ENCODE data around the gene IVL. TPM values are rescaled to one million over a fixed set of nuclear protein-coding genes. Genes with fewer than 3 reads are reported as not detected.

Gene IVL
- total and polyA plus RNA-seq, 2 experiments from 2014 or later, result not detected

DNA sequence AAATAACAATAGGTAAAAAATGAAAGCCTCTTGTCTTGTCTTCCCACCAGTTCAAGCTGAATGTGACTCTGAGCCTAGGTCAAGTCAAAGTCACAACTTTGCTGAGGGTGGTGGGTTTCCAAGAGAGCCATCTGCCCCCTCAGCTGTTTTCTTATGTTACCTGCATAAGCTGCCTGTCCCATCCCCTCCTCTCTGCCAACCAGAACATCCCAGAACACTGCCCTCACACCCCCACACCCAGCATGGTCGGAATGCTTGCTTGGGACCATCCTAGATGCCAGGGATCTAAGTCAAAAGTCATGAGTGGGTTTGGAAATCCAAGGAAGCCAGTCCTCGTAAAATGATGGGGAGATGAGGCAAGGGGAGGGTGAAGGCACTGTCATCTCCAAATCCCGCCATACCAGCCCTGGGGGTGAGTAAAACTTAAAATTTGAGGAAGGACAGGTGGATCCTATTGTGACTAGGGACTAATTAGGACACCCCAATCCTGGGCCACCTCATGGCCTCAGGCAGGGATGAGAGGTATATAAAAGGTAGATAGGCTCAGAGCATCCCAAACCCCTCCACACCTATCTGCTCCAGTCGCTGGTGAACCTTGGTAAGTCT, 38.4 kb downstream of the IVL start, which contains the start of gene SPRR5:
SPRR5 (plus strand) TSS at position 556 of the 606 bp plus-strand sequence. CDS start 1,349 bp downstream, outside the sequence.
- no peak within 1 kb of the TSS for H3K27ac ChIP-seq
- H3K36me3 ChIP-seq (replicated peaks; ENCODE audit: insufficient read depth, low read depth), result no peaks in the 10 kb centered on the region
- no peaks in the 10 kb centered on the region for H3K79me2 ChIP-seq
- no peak for DNase-seq (ENCODE audit: low spot score)
- H2AFZ ChIP-seq, result no peak within 1 kb of the TSS
- H3K4me1 ChIP-seq (ENCODE audit: insufficient read depth), result no peaks in the 10 kb centered on the region
- no peaks in the 10 kb centered on the region for H4K20me1 ChIP-seq (ENCODE audit: insufficient read depth, poor library complexity, severe bottlenecking)
- H3K4me3 ChIP-seq, result no peak within 1 kb of the TSS
- H3K9me2 ChIP-seq (replicated peaks; ENCODE audit: insufficient read depth), result no peaks in the 10 kb centered on the region
- TF ChIP-seq, protein P1, sequence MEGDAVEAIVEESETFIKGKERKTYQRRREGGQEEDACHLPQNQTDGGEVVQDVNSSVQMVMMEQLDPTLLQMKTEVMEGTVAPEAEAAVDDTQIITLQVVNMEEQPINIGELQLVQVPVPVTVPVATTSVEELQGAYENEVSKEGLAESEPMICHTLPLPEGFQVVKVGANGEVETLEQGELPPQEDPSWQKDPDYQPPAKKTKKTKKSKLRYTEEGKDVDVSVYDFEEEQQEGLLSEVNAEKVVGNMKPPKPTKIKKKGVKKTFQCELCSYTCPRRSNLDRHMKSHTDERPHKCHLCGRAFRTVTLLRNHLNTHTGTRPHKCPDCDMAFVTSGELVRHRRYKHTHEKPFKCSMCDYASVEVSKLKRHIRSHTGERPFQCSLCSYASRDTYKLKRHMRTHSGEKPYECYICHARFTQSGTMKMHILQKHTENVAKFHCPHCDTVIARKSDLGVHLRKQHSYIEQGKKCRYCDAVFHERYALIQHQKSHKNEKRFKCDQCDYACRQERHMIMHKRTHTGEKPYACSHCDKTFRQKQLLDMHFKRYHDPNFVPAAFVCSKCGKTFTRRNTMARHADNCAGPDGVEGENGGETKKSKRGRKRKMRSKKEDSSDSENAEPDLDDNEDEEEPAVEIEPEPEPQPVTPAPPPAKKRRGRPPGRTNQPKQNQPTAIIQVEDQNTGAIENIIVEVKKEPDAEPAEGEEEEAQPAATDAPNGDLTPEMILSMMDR (IDR thresholded peaks at IDR 0.05; ENCODE audit: poor library complexity), result no peak
- no peak for TF ChIP-seq EZH2phosphoT487 (IDR thresholded peaks at IDR 0.05; ENCODE audit: low read depth, severe bottlenecking, unreplicated experiment)
- no peak for TF ChIP-seq EZH2 (IDR thresholded peaks at IDR 0.05; ENCODE audit: borderline replicate concordance)
- 37% methylated on average over 4 of the region's 4 CpGs for WGBS (ENCODE audit: low lambda C conversion rate, missing lambda C conversion rate)
- H3K27me3 ChIP-seq, result no peaks in the 10 kb centered on the region
- no peak within 1 kb of the TSS for H3K4me2 ChIP-seq
- no peaks in the 10 kb centered on the region for H3K9me3 ChIP-seq (ENCODE audit: low read depth)

GRCh38 chr1:152951711-152952110, 43.4 kb downstream of the IVL start:
- WGBS (ENCODE audit: low lambda C conversion rate, missing lambda C conversion rate), result 66% methylated on average over 5 of the region's 5 CpGs
- Histone ChIP-seq H3K27ac (no peak overlapping the region), H3K79me2 (no peaks in the 10 kb centered on the region), H3K27me3 (no peaks in the 10 kb centered on the region), H4K20me1 (ENCODE audit: insufficient read depth, poor library complexity, severe bottlenecking) (no peaks in the 10 kb centered on the region), H3K4me2 (no peak overlapping the region), H3K36me3 (replicated peaks; ENCODE audit: insufficient read depth, low read depth) (no peaks in the 10 kb centered on the region), H3K9me3 (ENCODE audit: low read depth) (no peaks in the 10 kb centered on the region), H3K9me2 (replicated peaks; ENCODE audit: insufficient read depth) (no peaks in the 10 kb centered on the region), H2AFZ (no peak overlapping the region), H3K4me1 (ENCODE audit: insufficient read depth) (no peaks in the 10 kb centered on the region), H3K4me3 (no peak overlapping the region)
- TF ChIP-seq, protein P1 (IDR thresholded peaks at IDR 0.05; ENCODE audit: poor library complexity), result no peak
- TF ChIP-seq EZH2 (IDR thresholded peaks at IDR 0.05; ENCODE audit: borderline replicate concordance) (no peak), EZH2phosphoT487 (IDR thresholded peaks at IDR 0.05; ENCODE audit: low read depth, severe bottlenecking, unreplicated experiment) (no peak)
- no peak for DNase-seq (ENCODE audit: low spot score)

DNA sequence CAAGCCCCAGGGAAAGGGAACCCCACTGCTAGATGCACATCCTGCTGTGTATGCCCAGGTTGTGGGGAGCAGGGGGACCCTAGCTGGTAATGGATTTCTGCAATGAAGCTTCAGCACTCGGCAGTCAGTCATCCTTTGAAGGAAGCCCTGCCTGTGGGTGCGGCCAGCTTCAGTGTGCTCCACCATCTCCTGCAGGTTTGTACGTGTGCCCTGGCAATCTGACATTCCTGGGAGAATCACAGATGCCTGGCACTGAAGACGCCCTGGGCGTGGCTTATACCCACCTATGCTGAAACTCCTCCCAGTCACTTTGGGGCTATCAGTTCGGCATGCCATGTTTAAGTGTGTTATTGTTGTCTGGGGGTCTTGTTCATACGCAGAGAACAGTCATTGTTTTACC, 45.4 kb downstream of the IVL start:
- Histone ChIP-seq H3K27ac (no peak overlapping the region), H3K4me3 (no peak overlapping the region)

More for the DNA sequence above, 45.4 kb downstream of the IVL start:
- H3K4me2 ChIP-seq, result no peak overlapping the region
- DNase-seq (ENCODE audit: low spot score), result no peak
- no peaks in the 10 kb centered on the region for H3K79me2 ChIP-seq
- H3K27me3 ChIP-seq, result no peaks in the 10 kb centered on the region
- no peaks in the 10 kb centered on the region for H4K20me1 ChIP-seq (ENCODE audit: insufficient read depth, poor library complexity, severe bottlenecking)
- 53% methylated on average over 7 of the region's 7 CpGs for WGBS (ENCODE audit: low lambda C conversion rate, missing lambda C conversion rate)
- no peaks in the 10 kb centered on the region for H3K4me1 ChIP-seq (ENCODE audit: insufficient read depth)
- no peaks in the 10 kb centered on the region for H3K36me3 ChIP-seq (replicated peaks; ENCODE audit: insufficient read depth, low read depth)
- TF ChIP-seq EZH2phosphoT487 (IDR thresholded peaks at IDR 0.05; ENCODE audit: low read depth, severe bottlenecking, unreplicated experiment) (no peak), EZH2 (IDR thresholded peaks at IDR 0.05; ENCODE audit: borderline replicate concordance) (no peak)
- TF ChIP-seq, protein P1 (IDR thresholded peaks at IDR 0.05; ENCODE audit: poor library complexity), result no peak
- H3K9me2 ChIP-seq (replicated peaks; ENCODE audit: insufficient read depth), result no peaks in the 10 kb centered on the region
- H3K9me3 ChIP-seq (ENCODE audit: low read depth), result no peaks in the 10 kb centered on the region
- no peak overlapping the region for H2AFZ ChIP-seq

Measured in hepatocyte (in vitro differentiated cells).